HepG2 (cell line): ENCODE results near the gene MST1. TPM values are rescaled to one million over a fixed set of nuclear protein-coding genes. Genes with fewer than 3 reads are reported as not detected.

Source experiments
- CEBPB ChIP-seq: IDR thresholded peaks from 2 replicates; pipeline ENCODE4 v1.6.1; 2011; ENCODE audit warnings: low read depth, low read length, improper control_type of control experiment, borderline replicate concordance
- CREM ChIP-seq, 2 experiments: sonication (generic) in 1 of 2; formaldehyde crosslinking in 1 of 2; IDR thresholded peaks; 2 replicates each; pipeline versions ENCODE4 v1.4.0 to v1.6.1; 2016 to 2020; ENCODE audit warnings: antibody characterized with exemption in 1 of 2, mild to moderate bottlenecking in 1 of 2, missing genetic modification reagents in 1 of 2
- DPF2 ChIP-seq: sonication (generic); formaldehyde crosslinking; IDR thresholded peaks from 2 replicates; pipeline ENCODE4 v1.4.0; 2020; ENCODE audit warnings: mild to moderate bottlenecking, low read depth, missing genetic modification reagents, borderline replicate concordance
- ELF3 ChIP-seq: IDR thresholded peaks from 2 replicates; pipeline ENCODE4 v1.6.1; 2016; ENCODE audit warnings: missing genetic modification reagents, missing compliant biosample characterization
- FOXK1 ChIP-seq: sonication (generic); formaldehyde crosslinking; IDR thresholded peaks from 2 replicates; pipeline ENCODE4 v1.4.0; 2020; ENCODE audit warnings: low read depth, missing genetic modification reagents, borderline replicate concordance
- GABPA ChIP-seq, 2 experiments: IDR thresholded peaks; 2 replicates each; pipeline ENCODE4 v1.6.1; 2011 to 2016; ENCODE audit warnings: low read depth in 2 of 2, low read length in 1 of 2, missing biosample characterization in 1 of 2, missing genetic modification characterization in 1 of 2
- HMGXB3 ChIP-seq: sonication (generic); formaldehyde crosslinking; IDR thresholded peaks from 2 replicates; pipeline ENCODE4 v1.4.0; 2020; ENCODE audit warnings: missing genetic modification reagents, borderline replicate concordance
- HOXA3 ChIP-seq: sonication (generic); formaldehyde crosslinking; IDR thresholded peaks from 2 replicates; pipeline ENCODE4 v1.5.0; 2020; ENCODE audit warnings: missing genetic modification reagents
- KDM6A ChIP-seq: IDR thresholded peaks from 2 replicates; pipeline ENCODE4 v1.6.1; 2016; ENCODE audit warnings: low read depth
- RARA ChIP-seq: IDR thresholded peaks from 2 replicates; pipeline ENCODE4 v1.6.1; 2016; ENCODE audit warnings: missing genetic modification reagents, missing compliant biosample characterization
- SAP130 ChIP-seq: IDR thresholded peaks from 2 replicates; pipeline ENCODE4 v1.6.1; 2016; ENCODE audit warnings: low read depth
- TGIF2 ChIP-seq: IDR thresholded peaks from 2 replicates; pipeline ENCODE4 v1.6.1; 2016; ENCODE audit warnings: control low read depth, missing compliant biosample characterization
- ZMYM3 ChIP-seq: sonication (generic); formaldehyde crosslinking; IDR thresholded peaks from 2 replicates; pipeline ENCODE4 v1.5.1; 2020; ENCODE audit warnings: mild to moderate bottlenecking, missing genetic modification reagents
- ZNF451 ChIP-seq: sonication (generic); formaldehyde crosslinking; IDR thresholded peaks from 2 replicates; pipeline ENCODE4 v1.5.0; 2020; ENCODE audit warnings: mild to moderate bottlenecking, missing genetic modification reagents
- ZNF746 ChIP-seq: sonication (generic); formaldehyde crosslinking; IDR thresholded peaks from 2 replicates; pipeline ENCODE4 v1.8.0; 2022; ENCODE audit warnings: mild to moderate bottlenecking, missing genetic modification reagents
- ZNF768 ChIP-seq: sonication (generic); formaldehyde crosslinking; IDR thresholded peaks from 2 replicates; pipeline ENCODE4 v1.4.0; 2020; ENCODE audit warnings: missing genetic modification reagents
- polyA plus RNA-seq, 8 experiments: library from polyadenylated mRNA; depleted of rRNA in 3 of 8; stranded (reverse) in 7 of 8; unstranded in 1 of 8; fragments of >200 nt; fragmentation: Illumina TruSeq in 4 of 8; extraction: Trizol in 4 of 8; gene quantifications; 2 replicates each; pipeline versions ENCODE4 v1.2.1 to v1.2.3, GENCODE V29; 2011 to 2016; ENCODE audit warnings: low read depth in 4 of 8, missing spikeins in 1 of 8, mixed read lengths in 1 of 8; ENCODE audit not compliant: insufficient read depth in 1 of 8
- total RNA-seq, 5 experiments: library from RNA; depleted of rRNA; stranded (reverse); fragments of >200 nt; fragmentation: Illumina TruSeq; extraction: Trizol; gene quantifications; 2 replicates each; pipeline ENCODE4 v1.2.3, GENCODE V29; 2016; ENCODE audit warnings: low read depth in 1 of 5
- TF ChIP-seq, protein P1 (sequence below), 2 experiments: fragments of 450-650 bp in 1 of 2; sonication (generic) in 1 of 2; formaldehyde crosslinking in 1 of 2; IDR thresholded peaks; 2 replicates each; pipeline versions ENCODE4 v1.6.1 to v1.8.0; 2016 to 2022; ENCODE audit warnings: antibody characterized with exemption in 1 of 2, mild to moderate bottlenecking in 1 of 2, missing genetic modification reagents in 1 of 2

The MST1 gene
- total and polyA plus RNA-seq, 2 of the 13 experiments (the other 11 are each of a cell fraction or from before 2014, with no cell fraction given): 189 to 452 TPM

- TF ChIP-seq ZNF746 (CRISPR knock-in tag) (peak; percentile 86), FOXK1 (CRISPR knock-in tag) (no peak), RARA (CRISPR knock-in tag) (peak; percentile 77), HOXA3 (peak; percentile 60), CREM (IDR thresholded peaks at IDR 0.05) (peak; percentile 51; the same call in 1 of the 2 replicates), CREM (CRISPR knock-in tag; IDR thresholded peaks at IDR 0.05) (no peak), HMGXB3 (CRISPR knock-in tag) (no peak), SAP130 (CRISPR knock-in tag) (peak; percentile 80), ZMYM3 (0 out of 2 replicates have a peak, but pooled peaks have one; percentile 23), DPF2 (CRISPR knock-in tag) (peak; percentile 74; the same call in 1 of the 2 replicates), ZNF768 (CRISPR knock-in tag) (no peak), CEBPB (no peak), GABPA (IDR thresholded peaks at IDR 0.05; ENCODE audit: low read depth, low read length) (no peak), GABPA (CRISPR knock-in tag; IDR thresholded peaks at IDR 0.05; ENCODE audit: low read depth) (no peak), ZNF451 (CRISPR knock-in tag) (no peak), ELF3 (CRISPR knock-in tag) (peak; percentile 51; the same call in 1 of the 2 replicates), KDM6A (0 out of 2 replicates have a peak, but pooled peaks have one; percentile 67), TGIF2 (CRISPR knock-in tag) (no peak)
- TF ChIP-seq, protein P1, sequence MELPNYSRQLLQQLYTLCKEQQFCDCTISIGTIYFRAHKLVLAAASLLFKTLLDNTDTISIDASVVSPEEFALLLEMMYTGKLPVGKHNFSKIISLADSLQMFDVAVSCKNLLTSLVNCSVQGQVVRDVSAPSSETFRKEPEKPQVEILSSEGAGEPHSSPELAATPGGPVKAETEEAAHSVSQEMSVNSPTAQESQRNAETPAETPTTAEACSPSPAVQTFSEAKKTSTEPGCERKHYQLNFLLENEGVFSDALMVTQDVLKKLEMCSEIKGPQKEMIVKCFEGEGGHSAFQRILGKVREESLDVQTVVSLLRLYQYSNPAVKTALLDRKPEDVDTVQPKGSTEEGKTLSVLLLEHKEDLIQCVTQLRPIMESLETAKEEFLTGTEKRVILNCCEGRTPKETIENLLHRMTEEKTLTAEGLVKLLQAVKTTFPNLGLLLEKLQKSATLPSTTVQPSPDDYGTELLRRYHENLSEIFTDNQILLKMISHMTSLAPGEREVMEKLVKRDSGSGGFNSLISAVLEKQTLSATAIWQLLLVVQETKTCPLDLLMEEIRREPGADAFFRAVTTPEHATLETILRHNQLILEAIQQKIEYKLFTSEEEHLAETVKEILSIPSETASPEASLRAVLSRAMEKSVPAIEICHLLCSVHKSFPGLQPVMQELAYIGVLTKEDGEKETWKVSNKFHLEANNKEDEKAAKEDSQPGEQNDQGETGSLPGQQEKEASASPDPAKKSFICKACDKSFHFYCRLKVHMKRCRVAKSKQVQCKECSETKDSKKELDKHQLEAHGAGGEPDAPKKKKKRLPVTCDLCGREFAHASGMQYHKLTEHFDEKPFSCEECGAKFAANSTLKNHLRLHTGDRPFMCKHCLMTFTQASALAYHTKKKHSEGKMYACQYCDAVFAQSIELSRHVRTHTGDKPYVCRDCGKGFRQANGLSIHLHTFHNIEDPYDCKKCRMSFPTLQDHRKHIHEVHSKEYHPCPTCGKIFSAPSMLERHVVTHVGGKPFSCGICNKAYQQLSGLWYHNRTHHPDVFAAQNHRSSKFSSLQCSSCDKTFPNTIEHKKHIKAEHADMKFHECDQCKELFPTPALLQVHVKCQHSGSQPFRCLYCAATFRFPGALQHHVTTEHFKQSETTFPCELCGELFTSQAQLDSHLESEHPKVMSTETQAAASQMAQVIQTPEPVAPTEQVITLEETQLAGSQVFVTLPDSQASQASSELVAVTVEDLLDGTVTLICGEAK (IDR thresholded peaks at IDR 0.05): no peak
- TF ChIP-seq, protein P1 (CRISPR knock-in tag; IDR thresholded peaks at IDR 0.05): no peak
Observed at GRCh38 chr3:49666592-49666991, 22.7 kb downstream of the MST1 start (continued).
